ENCODE data around the gene PPP3R1.

The PPP3R1 gene

DNA sequence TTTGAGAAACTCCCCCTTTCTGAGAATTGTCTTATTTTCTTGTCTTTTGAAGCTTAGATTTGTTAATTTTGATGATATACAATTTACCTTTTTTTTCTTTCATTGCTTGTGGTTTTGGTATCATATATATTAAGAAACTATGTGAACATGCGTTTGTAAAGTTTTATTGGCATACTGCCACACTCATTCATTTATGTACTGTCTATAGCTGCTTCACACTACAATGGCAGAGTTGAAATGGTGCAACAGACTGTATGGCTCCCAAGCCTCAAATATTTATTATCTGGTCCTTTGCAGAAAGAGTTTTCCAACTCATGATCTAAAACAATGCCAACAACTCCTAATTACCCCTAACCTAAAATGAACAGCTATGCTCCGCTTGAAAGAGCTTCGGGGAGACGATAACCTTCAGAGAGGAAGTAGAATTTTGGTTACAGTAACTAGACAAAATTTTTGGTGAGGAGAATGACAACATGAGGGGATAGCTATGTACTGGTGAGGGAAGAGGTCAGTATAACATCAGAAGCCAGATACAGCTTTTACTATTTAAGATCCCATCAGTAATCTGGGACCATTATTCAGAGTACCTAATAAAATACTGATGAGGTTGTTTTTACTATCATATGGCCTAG lies 16.1 kb downstream of the PPP3R1 start:
- in situ Hi-C loops (cut with MboI; ENCODE audit: low sequenced_read_pairs), result no loop called here

DNA sequence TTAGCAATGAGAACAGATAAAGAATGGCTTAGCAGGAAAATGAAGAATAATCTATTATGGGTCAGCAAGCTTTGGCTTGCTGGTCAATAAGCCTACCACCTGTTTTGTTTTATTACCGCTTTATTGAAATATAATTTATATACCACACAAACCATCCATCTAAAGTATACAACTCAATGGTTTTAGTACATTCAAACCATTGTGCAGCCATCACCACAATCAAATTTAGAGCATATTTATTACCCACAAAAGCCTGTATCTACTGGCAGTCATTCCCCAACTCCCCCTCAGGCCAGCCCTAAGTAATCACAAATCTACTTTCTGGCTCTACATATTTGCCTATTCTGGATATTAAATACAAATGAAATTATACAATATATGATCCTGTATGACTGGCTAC lies 17.2 kb downstream of the PPP3R1 start:
- in situ Hi-C loops (cut with MboI; ENCODE audit: low sequenced_read_pairs), result no loop called here

DNA sequence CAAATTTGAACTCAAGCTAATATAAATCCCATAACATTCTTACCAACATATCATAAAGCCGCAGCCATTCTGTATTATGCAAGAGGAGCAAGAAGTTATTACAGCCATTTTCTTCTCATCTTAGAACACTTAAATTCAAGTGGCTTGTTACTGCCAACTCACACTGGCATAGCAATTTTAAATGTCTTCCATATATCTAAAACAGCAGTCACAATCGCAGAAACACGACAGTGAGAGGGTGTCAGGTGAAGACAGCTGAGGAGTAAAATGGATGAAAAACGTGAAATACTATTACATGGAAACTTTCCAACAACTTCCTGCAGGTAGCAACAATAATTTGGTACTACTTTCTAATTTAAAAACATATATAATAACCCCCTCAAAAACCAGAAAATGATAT lies 17.9 kb downstream of the PPP3R1 start:
- in situ Hi-C loops (cut with MboI; ENCODE audit: low sequenced_read_pairs), result no loop called here

DNA sequence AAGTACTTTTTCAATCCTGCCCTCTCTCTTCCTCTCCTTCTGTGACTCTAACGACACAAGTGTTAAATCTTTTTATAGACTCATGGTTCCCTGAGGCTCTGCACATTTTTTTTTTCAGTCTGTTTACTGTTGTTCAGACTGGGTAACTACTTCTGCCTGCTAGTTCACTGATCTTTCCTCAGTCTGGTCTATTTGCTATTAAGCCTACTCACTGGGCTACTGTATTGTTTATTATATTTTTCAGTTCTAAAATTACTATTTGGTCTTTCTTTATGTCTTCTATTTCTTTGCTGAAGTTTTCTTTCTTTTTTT lies 21.3 kb downstream of the PPP3R1 start:
- in situ Hi-C loops (cut with MboI; ENCODE audit: low sequenced_read_pairs), result no loop called here

DNA sequence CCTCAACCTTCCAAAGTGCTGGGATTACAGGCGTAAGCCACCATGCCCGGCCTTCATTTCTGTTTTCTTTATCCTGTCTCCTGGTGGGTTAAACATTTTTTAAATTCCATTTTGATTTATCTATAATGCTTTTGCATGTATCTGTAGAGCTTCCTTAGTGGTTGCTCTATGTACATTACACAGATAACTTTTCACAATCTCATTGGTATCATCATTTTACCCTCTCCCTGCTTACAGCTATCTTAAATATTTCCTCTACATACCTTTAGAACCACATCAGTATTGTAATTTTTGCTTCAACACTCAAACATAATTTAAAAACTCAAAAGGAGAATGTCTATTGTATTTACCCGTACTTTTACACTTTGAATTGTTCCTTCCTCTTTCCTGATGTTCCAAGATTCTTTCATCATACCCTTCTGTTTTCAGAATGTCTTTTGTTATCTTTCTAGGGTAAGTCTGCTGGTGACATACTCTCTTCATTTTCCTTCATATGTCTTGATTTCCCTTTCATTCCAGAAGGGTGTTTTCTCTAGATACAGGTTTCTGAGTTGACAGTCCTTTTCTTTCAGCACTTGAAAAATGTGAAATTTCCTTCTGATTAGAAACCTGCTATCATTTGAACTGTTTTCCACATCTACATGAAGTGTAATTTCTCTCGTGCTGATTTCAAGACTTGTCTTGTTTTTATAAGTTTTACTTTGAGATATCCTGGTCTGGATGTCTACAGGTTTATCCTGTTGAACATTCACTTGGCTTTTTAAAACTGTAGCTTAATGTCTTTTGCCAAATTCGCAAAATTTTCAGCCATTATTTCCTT lies 21.9 kb downstream of the PPP3R1 start:
- in situ Hi-C loops (cut with MboI; ENCODE audit: low sequenced_read_pairs), result no loop called here

DNA sequence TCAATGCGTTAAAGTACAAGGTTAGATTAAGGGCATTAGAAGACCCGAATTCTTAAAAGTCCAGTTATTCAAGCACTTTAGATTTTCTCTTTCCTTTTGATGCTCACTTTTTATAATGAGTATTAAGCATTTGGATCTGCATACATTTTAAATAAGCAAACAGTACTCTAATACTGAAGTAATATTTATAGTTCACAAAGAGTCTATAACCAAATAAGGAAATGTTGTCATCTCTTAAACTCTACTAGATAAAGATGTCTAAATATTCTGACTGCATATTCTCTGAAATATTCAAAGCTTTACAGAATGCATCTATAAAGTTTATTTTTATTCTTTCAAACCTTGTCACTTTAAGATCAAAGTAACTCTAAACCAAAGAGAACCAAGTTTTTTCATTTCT lies 25.5 kb downstream of the PPP3R1 start:
- in situ Hi-C loops (cut with MboI; ENCODE audit: low sequenced_read_pairs), result no loop called here

DNA sequence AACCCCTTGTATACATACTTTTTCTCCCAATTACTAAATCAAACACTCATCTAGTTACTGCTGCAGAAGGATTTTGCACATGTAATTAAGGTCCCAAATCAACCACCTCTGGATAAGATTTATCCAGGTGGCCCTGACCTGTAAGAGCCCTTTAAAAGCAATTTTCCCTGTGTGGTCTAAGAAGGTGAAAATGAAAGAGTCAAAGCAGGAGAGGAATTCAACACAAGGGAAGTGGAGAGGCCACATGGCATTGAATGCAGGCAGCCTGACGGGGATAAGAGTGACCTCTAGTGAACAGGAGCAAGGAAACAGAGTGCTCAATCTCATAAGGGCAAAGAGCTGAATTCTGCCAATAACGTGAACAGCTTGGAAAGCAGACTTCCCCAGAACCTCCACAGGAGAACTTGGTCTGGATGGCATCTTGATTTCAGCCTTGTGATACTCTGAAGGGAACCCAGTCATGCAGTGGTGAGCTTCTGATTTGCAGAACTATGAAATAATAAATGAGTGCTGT lies 27.2 kb downstream of the PPP3R1 start:
- in situ Hi-C loops (cut with MboI; ENCODE audit: low sequenced_read_pairs), result no loop called here

DNA sequence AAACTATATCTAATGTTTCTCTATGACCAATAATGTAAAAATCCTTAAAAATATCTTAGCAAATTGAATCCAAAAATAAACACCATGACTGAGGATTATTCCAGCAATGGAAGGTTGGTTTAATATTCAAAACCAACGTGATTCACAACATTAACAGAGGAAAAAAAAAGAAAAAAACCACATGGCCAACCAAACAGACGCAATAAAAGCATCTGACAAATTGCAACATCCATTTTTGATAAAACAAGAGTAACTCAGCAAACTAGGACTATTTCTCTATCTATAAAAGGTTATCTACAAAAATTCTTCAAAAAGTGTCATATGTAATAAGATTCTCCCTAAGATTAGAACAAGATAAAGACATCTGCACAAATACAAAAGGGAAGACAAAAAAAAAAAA lies 28.9 kb downstream of the PPP3R1 start:
- in situ Hi-C loops (cut with MboI; ENCODE audit: low sequenced_read_pairs), result no loop called here

DNA sequence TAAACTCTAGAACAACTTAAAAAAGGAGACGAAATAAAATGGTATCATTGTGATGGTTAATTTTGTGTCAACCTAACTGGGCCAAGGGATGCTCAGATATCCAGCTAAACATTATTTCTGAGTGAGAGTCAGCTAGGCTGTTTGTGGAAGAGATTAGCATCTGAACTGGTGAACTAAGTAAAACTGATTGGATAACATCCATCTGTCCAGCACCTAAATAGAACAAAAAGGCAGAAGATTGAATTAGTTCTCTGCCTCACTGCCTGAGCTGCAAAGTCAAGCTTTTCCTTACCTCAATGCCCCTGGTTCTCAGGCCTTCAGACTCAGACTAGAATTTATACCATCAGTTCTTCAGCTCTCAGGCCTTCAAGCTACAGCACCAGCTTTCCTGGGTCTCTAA lies 30.0 kb downstream of the PPP3R1 start:
- in situ Hi-C loops (cut with MboI; ENCODE audit: low sequenced_read_pairs), result no loop called here

DNA sequence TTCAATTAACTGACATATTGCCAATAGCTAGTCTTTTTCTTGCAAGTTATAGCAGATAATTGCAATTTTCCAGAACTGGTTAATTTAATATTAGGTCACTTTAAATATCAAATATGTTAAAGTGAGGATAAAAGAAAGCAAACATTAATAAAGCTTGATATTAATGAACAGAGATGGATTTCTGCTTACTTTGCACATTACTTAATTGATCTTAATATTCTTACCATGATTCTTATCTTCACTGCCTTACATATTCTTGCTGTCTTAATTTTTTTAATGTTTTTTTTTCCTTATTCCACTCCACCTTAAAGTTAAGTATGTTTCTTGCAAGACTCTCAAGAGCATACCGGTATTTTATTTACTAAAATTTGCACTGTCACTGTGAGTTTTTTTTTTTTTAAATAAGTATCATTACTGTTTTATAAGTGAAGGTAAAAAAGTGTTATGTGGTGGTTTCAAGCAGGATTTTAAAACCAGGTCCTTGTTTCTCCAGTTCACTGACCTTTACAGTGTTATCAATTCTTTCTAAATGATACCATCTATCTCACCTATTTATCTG lies 33.9 kb downstream of the PPP3R1 start:
- in situ Hi-C loops (cut with MboI; ENCODE audit: low sequenced_read_pairs), result no loop called here

DNA sequence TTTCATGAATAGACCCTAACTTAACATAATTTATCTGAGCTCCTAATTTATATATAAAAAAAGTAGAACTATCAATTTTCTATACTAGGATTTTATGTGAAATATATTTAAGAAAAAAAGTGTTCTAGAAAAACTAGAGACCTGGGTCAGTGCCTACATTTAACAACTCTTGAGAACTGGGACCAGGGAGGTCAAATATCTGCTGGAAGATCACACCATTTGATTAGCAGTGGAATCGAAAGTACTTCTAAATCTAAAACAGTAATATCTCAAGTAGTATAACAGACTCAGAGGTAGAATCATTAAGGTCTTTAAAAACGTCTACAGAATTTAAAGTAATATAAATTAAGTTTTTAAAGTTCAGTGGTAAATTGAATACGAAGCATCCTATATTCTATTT lies 34.6 kb downstream of the PPP3R1 start:
- in situ Hi-C loops (cut with MboI; ENCODE audit: low sequenced_read_pairs), result no loop called here

DNA sequence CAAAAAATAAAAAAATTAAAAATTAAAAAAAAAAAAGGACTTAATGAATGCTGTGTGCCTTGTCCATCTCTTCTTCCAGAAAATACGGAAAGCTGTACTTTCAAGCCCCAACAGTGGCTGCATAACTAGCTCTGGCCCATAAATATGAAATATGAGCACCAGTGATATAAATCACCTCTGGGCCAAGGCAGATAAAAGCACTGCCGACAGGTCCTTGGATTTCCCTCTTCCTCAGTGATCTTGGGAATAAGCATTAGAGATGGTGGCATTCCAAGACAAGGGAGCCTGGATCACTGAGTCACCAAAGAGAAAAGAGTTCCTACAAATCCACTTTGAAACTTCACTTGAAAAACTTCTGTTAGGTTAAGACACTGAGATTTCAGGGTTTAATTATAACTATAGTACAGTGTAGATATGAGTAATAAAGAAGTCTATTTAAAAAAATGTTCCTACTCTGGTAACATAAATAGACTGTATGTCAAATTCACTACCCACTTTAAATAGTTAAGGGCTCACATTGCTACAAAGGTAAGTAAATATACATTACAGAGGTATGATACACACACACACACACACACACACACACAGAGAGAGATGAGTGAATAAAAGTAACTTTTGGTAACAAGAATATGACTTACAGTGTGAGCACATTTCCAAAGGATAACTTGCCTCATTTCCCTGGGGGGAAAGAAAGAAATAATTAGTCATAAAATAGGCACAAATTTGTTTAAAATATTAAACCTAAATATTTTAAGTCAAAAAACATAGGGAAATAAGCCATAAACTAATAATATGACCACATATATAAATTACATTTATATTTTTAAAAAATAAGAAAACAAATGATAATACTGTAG lies 35.6 kb downstream of the PPP3R1 start:
- in situ Hi-C loops (cut with MboI; ENCODE audit: low sequenced_read_pairs), result no loop called here

DNA sequence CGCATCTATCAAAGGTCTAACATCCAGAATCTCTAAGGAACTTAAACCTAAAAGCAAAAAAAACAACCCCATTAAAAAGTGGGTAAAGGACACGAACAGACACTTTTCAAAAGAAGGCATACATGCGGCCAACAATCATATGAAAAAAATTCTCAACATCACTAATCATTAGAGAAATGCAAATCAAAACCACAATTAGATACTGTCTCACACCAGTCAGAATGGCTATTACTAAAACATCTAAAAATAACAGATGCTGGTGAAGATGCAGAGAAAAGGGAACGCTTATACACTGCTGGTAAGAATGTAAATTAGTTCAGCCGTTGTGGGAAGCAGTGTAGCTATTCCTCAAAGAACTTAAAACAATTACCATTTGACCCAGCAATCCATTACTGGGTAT lies 38.0 kb downstream of the PPP3R1 start:
- in situ Hi-C loops (cut with MboI; ENCODE audit: low sequenced_read_pairs), result no loop called here

DNA sequence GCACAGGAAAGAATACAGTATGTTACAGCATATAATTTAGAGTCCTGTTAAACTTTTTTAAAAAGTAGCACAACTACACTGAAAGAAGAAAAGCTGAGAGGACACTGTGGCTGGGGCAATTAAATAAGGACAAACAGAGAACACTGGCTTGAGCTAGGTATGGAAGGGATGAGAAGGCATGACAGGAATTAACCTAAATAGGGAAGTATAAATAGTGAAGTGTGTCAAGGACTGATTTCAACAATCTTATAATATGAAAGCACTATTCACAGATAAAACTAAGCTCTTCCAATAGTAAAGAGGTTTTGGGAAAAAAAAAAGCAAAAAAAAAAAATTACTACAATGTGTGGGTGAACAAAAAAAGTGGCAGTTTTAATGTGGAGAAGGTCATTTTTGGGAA lies 45.5 kb downstream of the PPP3R1 start:
- in situ Hi-C loops (cut with MboI; ENCODE audit: low sequenced_read_pairs), result no loop called here

DNA sequence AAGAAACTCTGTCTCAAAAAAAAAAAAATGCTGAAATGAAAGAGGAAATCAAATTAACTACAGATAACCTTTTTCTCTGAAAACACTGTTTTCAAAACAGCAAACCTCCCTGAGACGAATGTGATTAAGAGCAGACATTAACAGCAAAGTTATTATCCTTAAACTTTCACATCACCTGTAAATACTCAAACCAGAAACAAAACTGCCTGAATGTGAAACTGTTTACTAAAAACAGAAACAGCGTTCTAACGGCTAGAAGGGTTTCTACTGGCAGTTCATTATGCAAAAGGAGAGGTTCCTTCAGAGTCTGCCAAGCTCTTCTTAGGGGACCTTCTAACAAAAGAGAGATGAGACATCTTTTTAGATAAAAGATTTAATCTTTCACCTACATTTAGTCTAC lies 48.7 kb downstream of the PPP3R1 start:
- in situ Hi-C loops (cut with MboI; ENCODE audit: low sequenced_read_pairs), result no loop called here

DNA sequence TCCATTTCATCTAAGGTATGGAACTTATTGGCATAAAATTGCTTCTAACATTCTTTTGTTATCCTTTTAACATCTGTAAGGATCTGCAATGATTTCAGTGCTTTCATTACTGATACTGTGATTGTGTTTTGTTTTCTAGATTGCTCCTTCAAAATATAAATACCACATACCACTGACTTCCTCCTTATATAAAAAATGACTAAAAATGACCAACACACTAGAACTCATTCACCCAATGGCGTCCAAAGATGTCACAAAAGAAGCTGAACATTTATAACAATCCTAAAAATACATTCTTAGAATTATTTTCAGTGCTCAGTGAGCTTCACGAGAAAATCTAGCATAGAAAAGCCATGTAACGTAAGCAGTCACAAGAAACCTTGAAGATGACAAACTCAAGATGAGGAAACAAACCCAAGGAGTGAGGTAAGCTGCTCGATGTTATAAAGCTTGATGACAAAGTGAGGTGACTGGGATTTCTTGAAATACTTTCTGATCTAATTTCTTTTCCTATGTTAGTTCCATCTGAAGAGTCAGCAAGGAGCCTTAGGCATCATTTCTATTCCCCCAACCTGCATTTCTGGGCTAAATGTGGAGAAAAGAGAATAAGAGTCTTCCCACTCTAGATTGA lies 52.1 kb downstream of the PPP3R1 start:
- in situ Hi-C loops (cut with MboI; ENCODE audit: low sequenced_read_pairs), result no loop called here

DNA sequence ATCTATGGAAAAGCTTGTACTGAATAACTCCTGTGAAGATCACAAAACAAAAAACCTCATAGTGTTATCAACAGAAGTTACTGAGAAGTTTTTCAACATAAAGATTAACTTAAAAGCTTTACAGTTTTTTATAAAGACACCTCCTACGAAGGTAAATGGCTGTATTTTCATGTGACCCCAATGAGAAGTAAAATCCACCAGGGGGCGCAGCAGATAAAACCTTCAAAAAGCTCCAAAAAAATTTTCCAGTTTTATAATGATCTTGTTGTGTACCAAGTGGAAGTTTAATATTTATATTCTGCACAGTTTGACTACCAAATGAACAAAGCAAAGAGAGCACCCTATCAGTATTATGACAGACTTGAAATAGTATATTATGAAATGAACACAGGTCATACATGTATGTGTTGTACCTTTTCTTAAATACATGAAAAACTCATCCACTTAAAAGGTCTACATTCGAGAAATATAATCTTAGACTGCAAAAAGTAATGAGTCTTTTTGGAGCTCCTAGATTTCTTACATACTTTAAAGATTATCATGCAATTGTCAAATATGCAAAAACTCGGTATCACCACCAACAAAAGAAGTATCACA lies 56.1 kb downstream of the PPP3R1 start:
- in situ Hi-C loops (cut with MboI; ENCODE audit: low sequenced_read_pairs), result no loop called here

DNA sequence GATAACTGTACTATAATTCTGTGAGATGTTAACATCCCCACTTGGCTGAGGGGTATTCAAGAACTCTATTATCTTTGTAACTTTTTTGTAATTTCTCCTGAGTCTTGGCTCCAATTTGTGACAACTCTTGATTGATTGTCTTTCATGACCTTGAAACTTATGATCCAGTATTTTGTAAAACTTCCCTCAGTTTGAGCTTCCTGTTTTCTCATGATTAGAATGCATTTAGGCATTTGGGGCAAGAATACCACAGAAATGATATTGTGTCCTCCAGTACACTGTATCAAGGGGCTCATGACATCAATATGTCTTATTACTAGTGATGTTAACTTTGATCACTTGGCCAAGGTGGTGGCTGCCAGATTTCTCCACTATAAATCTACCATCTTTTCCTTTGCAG lies 57.2 kb downstream of the PPP3R1 start:
- in situ Hi-C loops (cut with MboI; ENCODE audit: low sequenced_read_pairs), result no loop called here

DNA sequence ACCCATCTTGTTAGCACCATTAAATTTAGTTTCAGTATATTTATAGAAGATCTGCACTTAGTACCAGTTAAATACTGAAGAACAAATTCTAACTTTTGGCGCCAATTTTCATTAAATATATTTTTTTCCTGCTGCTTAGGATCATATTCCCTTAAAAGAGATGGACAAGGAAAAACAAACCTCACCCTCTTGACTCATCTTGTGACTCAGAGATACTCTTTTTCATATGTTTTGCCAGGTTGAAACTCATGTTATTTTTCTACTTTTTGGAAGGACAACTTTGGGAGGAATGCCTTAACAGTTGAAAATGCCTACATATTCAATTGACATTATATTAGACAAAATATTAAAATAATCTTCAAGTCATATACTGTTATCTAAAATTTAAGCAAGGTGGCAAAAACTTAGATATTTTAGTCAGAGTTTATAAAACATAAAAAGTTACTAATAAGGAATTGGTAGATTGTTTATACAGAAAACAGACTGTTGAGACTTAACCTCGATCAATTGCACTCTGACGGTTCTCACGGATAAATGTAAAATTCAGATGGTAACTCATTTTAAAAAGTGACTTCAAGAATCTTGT lies 58.5 kb downstream of the PPP3R1 start:
- in situ Hi-C loops (cut with MboI; ENCODE audit: low sequenced_read_pairs), result no loop called here

DNA sequence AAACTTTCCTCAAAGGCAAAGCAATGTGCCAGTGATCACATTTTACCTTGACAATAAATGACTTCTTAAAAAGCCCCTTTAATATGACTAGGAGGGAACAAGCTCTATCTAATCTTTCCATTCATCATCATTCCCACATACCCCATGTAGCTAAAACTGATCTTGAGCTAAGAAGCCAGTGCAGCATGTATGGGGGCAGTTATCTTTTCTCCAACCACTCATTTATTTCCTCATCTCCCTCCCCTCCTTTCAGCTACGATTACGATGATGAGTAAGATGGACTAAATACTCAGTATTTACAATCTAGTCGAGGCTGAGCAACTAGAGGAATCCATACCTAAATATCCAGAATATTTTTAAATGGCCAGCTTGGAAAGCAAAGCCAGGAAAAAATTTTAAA lies 59.2 kb downstream of the PPP3R1 start:
- in situ Hi-C loops (cut with MboI; ENCODE audit: low sequenced_read_pairs), result no loop called here
